Loucy (cell line): ENCODE data around the gene VAV2.

ENCODE experiments used
- H2AFZ ChIP-seq: fragments of 200-600 bp; sonication (generic); 2 replicates; pipeline ENCODE4 v1.6.0; 2016; ENCODE audit warnings: antibody characterized with exemption, mild to moderate bottlenecking, low read length, moderate library complexity
- H3F3A ChIP-seq: fragments of 200-600 bp; 2 replicates; pipeline ENCODE4 v1.6.0; 2016; ENCODE audit warnings: antibody characterized with exemption, low read depth, mild to moderate bottlenecking
- H3K27me3 ChIP-seq: fragments of 200-600 bp; sonication (generic); 2 replicates; pipeline ENCODE4 v1.6.1; 2014; ENCODE audit warnings: low read length, mild to moderate bottlenecking; ENCODE audit not compliant: insufficient read depth, poor library complexity, severe bottlenecking
- H3K36me3 ChIP-seq: fragments of 200-600 bp; sonication (generic); 2 replicates; pipeline ENCODE4 v1.6.1; 2016; ENCODE audit warnings: low read length; ENCODE audit not compliant: insufficient read depth
- H3K4me1 ChIP-seq: fragments of 200-600 bp; sonication (generic); 2 replicates; pipeline ENCODE4 v1.5.1; 2014; ENCODE audit warnings: low read length, mild to moderate bottlenecking; ENCODE audit not compliant: insufficient read depth, poor library complexity, severe bottlenecking
- H3K4me2 ChIP-seq: fragments of 200-600 bp; sonication (generic); 2 replicates; pipeline ENCODE4 v1.6.0; 2014; ENCODE audit warnings: antibody characterized with exemption, low read length, low read depth, mild to moderate bottlenecking; ENCODE audit not compliant: poor library complexity, severe bottlenecking
- H3K4me3 ChIP-seq: fragments of 200-600 bp; sonication (generic); 2 replicates; pipeline ENCODE4 v1.5.1; 2014; ENCODE audit warnings: low read length, mild to moderate bottlenecking, mixed read lengths; ENCODE audit not compliant: poor library complexity, severe bottlenecking
- H3K79me2 ChIP-seq: fragments of 200-600 bp; sonication (generic); 2 replicates; pipeline ENCODE4 v1.6.1; 2014; ENCODE audit warnings: low read length; ENCODE audit not compliant: insufficient read depth
- H3K9ac ChIP-seq: fragments of 200-600 bp; sonication (generic); 2 replicates; pipeline ENCODE4 v1.6.0; 2014; ENCODE audit warnings: mild to moderate bottlenecking, low read depth, low read length, moderate library complexity; ENCODE audit not compliant: poor library complexity, severe bottlenecking
- H3K9me2 ChIP-seq: fragments of 200-600 bp; sonication (generic); replicated peaks from 2 replicates; pipeline ENCODE4 v1.6.1; 2016; ENCODE audit warnings: low read depth, low read length, mixed read lengths
- H3K9me3 ChIP-seq: fragments of 200-600 bp; sonication (generic); 2 replicates; pipeline ENCODE4 v1.6.1; 2014; ENCODE audit warnings: mild to moderate bottlenecking, antibody characterized with exemption, low read length, low read depth; ENCODE audit not compliant: insufficient read depth
- H4K20me1 ChIP-seq: fragments of 200-600 bp; sonication (generic); 2 replicates; pipeline ENCODE4 v1.6.0; 2014; ENCODE audit warnings: antibody characterized with exemption, low read length, mild to moderate bottlenecking; ENCODE audit not compliant: insufficient read depth, poor library complexity, severe bottlenecking
- CTCF ChIP-seq: fragments of 200-600 bp; sonication (generic); conservative IDR thresholded peaks from 2 replicates; pipeline ENCODE4 v1.5.1; 2014; ENCODE audit warnings: mild to moderate bottlenecking, antibody characterized with exemption, low read length
- EZH2phosphoT487 ChIP-seq: fragments of 200-600 bp; IDR thresholded peaks from 2 replicates; pipeline ENCODE4 v1.6.1; 2018; ENCODE audit warnings: antibody characterized with exemption, mild to moderate bottlenecking, moderate library complexity, borderline replicate concordance

Gene VAV2

GRCh38 chr9:133742849-133743444, 249.2 kb downstream of the VAV2 start:
- H3K4me2 ChIP-seq, result no peak overlapping the region
- H3K36me3 ChIP-seq, result no peaks in the 10 kb centered on the region
- H3K4me1 ChIP-seq, result peaks cover 30% of the 10 kb centered on the region
- H3K9me3 ChIP-seq, result no peaks in the 10 kb centered on the region
- no peaks in the 10 kb centered on the region for H3K9me2 ChIP-seq
- H2AFZ ChIP-seq, result no peak overlapping the region
- no peaks in the 10 kb centered on the region for H3F3A ChIP-seq
- TF ChIP-seq CTCF (peak; percentile 100), EZH2phosphoT487 (no peak)
- no peaks in the 10 kb centered on the region for H4K20me1 ChIP-seq
- no peaks in the 10 kb centered on the region for H3K79me2 ChIP-seq
- no peaks in the 10 kb centered on the region for H3K27me3 ChIP-seq
- H3K4me3 ChIP-seq, result no peak overlapping the region
- H3K9ac ChIP-seq, result no peak overlapping the region

GRCh38 chr9:133742251-133742650, 249.9 kb downstream of the VAV2 start:
- no peak for TF ChIP-seq CTCF
- no peak for TF ChIP-seq EZH2phosphoT487
- H3K36me3 ChIP-seq, result no peaks in the 10 kb centered on the region
- H3K9me2 ChIP-seq, result no peaks in the 10 kb centered on the region
- no peak overlapping the region for H3K9ac ChIP-seq
- H2AFZ ChIP-seq, result no peak overlapping the region
- H3K27me3 ChIP-seq, result no peaks in the 10 kb centered on the region
- no peaks in the 10 kb centered on the region for H3K9me3 ChIP-seq
- H3K4me1 ChIP-seq, result peaks cover 33% of the 10 kb centered on the region
- no peak overlapping the region for H3K4me2 ChIP-seq
- H4K20me1 ChIP-seq, result no peaks in the 10 kb centered on the region
- H3K4me3 ChIP-seq, result no peak overlapping the region
- no peaks in the 10 kb centered on the region; the same call in 1 of the 2 replicates for H3K79me2 ChIP-seq
- no peaks in the 10 kb centered on the region for H3F3A ChIP-seq

- Histone ChIP-seq H3K9ac (no peak overlapping the region), H3K79me2 (no peaks in the 10 kb centered on the region; the same call in 1 of the 2 replicates), H3K27me3 (no peaks in the 10 kb centered on the region), H3K4me3 (no peak overlapping the region), H4K20me1 (no peaks in the 10 kb centered on the region), H3K36me3 (no peaks in the 10 kb centered on the region), H2AFZ (no peak overlapping the region), H3K9me2 (no peaks in the 10 kb centered on the region), H3K4me2 (no peak overlapping the region), H3F3A (no peaks in the 10 kb centered on the region), H3K9me3 (no peaks in the 10 kb centered on the region), H3K4me1 (peaks cover 32% of the 10 kb centered on the region)
- TF ChIP-seq EZH2phosphoT487, result no peak
- TF ChIP-seq CTCF, result no peak
These were observed 250.4 kb downstream of the VAV2 start for GRCh38 chr9:133741716-133742115.
